Stimulated activated CD4-positive, alpha-beta T cell treated with anti-CD3 and anti-CD28 coated beads, TNF-alpha, amount 100 ng/mL, for 4 hours (primary cell): Measurements from ENCODE around the gene CORO7.

Experiments used
- DNase-seq, 3 experiments: peaks; one replicate each; pipeline ENCODE4 v3.0.0-alpha.2; 2020; ENCODE audit warnings: low read depth in 3 of 3

CORO7 gene

DNA sequence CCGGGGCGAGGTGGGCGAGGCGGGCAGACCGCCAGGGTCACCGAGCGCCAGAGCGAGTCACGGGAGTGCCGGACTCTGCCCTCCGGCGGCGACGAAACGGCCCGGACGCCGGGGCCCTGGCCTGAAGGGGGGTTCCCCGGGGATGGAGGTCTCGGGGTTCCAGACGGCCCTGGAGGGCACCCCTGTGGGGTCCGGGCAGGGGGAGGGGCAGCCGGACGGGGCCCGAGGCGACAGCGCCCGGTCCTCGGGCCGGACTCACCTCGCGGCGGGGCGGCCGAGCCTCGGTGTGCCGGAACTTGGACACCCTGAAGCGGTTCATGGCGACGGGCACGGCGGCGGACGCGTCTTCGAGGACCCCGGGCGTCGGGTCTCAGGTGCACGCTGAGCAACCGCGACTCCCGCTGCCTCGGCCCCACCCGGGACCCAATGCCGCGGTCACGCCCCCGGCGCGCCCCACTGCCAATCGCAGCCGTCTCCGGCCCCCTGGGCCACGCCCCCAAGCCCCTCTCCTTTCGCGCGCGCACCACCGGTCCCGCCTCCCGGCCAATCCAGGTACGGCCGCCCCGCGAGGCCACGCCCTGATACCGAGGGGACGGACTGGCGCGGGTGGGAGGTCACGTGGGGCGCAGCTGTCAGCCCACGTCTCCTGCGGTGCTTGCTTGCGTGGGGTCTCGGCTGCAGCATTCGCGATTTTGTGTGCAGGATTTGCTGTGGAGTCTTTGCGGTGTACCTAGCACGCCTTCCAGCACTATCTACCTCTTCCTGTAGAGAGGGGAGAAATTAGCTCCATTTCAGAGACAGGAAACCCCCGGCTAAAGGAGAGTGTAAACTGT is at the start of gene CORO7:
TSS of gene CORO7 (minus strand) at position 397 of the 833 bp plus-strand sequence. CDS start at position 319, 78 bp downstream.
- DNase-seq, result peak; percentile 98 to 99 (median 99)

DNA sequence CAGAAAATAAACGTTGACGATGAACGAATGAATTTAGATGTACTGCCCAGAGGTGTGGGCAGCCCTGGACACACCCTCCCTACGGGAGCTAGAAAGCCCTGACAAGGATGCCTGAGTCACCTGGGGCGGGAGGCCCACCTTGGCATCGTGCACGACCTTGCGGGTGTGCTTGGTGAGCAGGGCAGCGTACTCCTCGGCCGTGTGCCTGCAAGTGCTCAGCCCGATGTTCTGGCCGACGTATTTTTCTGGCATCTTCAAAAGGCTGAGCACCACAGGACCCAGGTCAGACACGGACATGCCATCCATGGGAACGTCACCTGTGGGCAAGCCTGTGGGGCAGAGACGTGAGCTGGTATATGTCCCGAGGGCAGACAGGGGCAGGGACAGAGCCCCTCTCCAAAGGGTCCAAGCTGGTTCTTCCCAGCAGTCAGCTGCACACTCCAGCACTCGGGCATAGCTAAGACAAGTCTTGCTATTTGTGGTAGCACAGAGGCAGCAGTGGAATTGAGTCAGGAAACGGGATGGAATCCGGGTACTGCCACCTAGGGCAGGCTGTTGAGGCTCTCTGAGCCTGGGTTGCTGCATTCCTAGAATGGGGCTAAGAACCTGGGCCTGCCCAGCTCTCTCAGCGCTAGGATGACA is 47.2 kb upstream of the CORO7 start:
- DNase-seq, result no peak

DNA sequence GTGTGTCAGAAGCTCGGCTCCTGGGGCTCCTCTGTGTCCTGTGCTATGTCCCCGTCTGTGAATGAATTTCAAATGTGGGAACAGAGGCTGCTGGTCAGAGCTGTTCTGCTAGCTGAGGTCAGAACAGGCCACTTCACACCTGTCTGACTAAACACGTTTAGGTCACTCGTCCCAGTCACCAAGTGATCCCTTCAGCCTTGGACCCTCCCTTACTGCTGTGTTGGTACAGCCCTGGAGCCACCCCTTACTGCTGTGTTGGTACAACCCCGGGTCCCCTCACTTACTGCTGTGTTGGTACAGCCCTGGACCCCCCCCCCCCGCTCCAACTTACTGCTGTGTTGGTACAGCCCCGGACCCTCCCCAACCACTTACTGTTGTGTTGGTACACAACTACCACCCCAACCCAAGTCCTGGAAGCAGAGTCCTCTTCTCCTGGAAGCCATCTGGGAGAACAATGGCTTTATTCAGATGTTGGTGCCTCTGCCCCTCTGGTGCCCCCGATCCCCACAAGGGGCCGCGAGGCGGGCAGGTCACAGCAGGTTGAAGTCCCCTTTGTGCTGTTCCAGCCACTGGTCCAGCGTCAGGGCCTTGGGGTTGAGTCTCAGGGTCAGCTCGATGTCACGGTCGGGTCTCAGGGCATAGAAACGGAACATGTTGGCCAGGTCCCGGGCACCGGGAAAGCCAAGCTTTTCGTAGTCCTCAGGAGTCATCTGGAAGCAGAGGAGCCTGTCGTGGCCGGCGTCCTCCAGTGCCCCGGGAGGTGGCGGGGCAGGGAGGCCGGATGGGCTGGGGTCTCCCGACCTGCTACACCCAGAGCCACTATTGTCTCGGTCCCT is 45.1 kb upstream of the CORO7 start:
- no peak for DNase-seq

DNA sequence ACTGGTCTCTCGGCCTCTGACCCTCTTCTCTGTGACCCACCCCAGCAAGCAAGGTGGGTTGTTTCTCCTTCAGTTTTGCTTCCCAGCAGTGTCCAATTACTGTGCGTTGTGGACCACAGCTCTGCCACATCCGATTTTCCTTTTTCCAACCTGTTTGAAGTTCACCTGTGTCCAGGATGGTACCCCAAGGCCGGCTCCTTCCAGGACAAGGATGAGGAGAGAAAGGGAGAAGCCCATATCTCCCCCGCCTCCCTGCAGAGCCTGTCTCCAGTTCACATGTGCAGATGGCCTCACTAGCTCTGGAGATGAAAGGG is 44.5 kb upstream of the CORO7 start:
- no peak for DNase-seq

DNA sequence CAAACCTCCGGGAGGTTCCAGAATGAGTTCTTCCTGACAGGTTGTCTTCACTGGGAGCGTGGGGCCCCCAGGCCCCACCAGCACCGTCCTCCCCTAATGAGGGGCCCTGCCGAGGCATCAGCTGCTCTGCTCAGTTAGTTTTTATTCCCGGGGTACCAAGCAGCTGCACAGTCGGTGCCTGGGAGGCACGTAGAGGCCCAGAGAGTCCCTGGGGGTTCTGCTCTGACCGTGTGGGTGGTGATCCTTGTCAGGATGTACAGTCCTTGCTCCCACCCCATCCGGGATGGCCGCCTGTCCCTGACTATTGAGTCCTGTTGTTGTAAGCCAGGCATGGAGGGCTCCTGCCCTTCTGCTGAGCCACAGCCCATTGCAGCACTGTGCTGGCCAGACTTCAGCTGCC is 39.6 kb upstream of the CORO7 start:
- DNase-seq, result no peak

DNA sequence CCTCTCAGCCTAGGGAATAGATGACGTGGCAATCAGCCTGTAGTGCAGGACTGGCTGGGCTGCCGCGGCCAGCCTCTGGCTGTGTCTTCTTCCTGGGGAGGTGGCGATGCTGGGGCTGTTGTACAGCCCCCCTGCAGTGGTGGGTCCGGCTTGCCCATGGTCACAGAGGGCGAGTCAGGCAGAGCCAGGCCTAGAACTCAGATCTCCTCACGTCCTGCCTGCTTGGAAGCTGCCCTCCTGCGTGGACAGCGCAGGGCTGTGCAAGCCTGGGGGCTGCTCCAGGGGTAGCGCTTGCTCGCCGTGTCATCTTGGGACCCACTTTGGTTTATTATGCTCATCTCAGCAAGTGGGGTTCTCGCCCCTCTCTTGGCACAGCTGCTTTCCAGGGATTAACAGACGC is 38.7 kb upstream of the CORO7 start:
- DNase-seq, result no peak

DNA sequence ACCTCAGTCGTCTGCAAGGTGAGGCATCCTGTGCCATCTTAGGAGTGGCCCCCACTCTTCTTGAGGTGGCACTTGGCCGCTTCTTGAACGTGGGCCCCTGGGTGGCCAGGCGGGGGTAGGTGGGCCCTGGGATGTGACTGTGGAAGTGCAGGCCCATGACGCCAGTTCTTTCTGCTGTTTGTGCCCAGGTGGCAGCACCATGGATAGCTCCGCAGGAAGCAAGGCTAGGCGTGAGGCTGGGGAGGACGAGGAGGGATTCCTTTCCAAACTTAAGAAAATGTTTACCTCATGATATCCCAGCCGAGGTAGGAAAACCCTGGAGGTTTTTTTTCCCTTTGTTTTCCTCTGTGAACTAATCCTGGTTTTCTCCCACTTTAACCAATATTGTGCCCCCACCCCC is 38.2 kb upstream of the CORO7 start:
- no peak for DNase-seq

DNA sequence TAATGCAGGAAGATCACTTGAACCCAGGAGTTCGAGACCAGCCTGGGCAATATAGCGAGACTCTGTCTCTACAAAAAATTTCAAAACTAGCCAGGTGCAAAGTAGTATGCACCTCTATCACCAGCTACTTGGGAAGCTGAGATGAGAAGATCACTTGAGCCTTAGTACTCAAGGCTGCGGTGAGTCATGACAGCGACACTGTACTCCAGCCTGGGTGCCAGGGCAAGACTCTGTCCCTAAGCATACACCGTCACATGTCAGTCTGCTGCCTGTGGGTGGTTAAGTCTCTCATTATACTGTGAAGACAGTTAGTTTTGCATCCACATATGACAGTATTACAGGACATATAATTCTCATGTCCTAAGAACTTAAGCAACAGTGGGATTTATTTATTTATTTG is 36.3 kb upstream of the CORO7 start:
- no peak for DNase-seq

DNA sequence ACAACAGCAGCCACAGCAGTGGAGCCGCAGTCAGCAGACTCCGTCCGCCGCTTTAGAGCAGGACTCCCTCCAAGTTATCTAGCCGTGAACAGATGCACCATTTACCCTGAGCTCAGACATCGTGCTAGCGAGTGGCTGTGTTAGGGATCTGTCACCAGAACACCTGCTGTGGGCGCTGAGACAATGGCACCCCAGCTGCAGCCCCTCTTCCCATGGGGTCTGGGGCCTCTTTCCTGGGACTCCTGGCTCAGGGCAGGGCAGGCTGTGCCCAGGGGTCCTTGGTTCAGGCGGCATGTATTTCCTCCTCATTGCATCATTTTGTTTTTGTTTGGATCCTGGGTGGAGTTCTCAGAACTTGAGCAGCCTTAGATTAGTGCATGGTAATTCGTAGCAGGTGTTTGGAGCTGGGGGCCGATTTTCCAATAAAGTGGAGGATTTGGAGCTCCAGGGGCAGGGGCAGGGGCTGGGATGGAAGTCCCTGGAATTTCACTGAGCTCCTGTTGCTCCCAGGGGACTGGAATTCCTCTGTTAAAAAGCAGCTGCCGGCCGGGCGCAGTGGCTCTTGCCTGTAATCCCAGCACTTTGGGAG is 34.6 kb upstream of the CORO7 start:
- DNase-seq, result no peak

DNA sequence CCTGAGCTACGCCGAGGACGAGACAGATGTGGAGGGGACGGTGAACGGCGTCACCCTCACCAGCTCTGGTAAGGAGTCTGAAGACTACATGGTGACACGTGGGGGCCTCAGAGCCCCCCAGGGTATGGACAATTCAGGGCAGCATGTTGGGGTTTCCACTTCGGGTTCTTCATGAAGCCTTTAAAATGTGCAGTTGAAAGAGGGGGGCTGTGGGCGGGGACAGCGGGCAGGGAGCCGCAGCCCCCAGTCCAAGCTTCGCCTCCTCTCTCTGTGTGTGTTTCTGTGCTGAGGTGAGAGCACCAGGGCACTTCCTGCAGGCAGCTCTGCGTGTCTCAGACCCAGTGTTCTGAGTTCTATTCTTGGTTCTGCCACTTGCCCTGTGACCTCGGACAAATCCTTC is 34.0 kb upstream of the CORO7 start:
- DNase-seq, result no peak

DNA sequence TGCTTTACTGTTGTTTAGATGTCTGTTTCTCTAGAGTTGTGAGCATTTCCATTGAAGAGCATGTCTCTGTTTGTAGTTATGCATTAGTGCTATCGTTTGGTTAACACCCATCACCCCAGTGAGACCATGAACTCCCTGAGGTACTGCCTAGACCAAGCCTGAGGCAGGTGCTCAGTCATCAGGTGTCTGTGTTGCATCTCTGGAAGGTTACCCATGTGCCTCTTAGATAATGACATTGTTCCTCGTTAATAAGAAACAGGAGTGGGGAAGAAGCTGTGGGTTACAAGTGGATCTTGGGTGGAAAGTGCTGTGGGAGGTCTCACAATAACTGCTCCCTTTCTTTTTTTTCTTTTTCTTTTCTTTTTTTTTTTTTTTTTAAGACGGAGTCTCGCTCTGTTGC is 27.6 kb upstream of the CORO7 start:
- DNase-seq, result no peak

DNA sequence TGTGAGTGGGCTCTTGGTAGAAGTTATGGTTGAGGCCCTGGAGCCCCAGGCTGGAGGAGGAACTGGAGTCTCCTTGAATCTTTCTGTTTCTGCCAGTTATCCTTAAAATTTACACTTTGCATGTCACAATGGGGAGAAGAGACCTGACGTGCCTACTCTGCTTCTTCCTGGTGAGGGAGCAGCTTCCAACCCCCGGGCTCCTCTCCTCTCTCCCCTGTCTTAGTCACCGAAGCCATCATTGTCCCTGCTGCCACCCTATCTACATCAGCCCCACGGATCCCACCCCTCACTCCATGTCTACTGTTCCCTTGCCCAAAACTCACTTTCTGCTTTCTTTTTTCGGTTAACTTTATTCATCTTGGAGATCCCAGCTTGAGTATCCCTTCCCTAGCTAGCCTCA is 26.9 kb upstream of the CORO7 start:
- no peak for DNase-seq

DNA sequence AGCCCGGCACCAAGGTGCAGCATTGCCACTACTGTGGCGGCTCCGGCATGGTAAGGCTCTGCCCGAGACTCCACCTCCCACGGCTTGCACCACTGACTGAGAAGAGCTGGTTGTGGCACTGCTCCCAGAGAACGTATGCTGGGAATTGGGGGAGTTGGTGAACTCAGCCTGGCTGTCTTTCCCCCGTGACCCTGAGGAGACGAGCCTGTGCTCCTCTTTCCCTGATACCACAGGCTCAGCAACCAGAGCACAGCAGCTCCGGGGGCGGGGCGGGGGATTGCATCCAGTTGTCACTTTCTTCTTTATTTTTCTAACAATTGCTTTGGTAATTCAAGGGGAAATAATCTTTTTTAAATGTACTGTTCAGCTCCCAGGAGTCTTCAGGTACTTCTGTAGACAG is 26.0 kb upstream of the CORO7 start:
- DNase-seq, result no peak

DNA sequence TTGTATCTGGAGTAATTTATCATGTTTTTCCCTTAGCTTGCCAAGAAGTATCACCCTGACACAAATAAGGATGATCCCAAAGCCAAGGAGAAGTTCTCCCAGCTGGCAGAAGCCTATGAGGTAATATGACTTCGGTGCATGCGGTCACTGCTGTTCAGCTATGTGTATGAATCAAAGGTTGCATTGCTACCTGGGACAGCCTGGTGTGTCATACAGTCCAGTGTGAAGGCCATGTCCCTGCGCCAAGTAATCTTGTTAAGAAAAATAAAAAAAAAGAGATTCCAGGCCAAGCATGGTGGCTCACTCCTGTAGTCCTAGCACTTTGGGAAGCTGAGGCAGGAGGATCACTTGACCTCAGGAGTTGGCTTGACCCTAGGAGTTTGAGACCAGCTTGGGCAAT is 21.0 kb upstream of the CORO7 start:
- no peak for DNase-seq

DNA sequence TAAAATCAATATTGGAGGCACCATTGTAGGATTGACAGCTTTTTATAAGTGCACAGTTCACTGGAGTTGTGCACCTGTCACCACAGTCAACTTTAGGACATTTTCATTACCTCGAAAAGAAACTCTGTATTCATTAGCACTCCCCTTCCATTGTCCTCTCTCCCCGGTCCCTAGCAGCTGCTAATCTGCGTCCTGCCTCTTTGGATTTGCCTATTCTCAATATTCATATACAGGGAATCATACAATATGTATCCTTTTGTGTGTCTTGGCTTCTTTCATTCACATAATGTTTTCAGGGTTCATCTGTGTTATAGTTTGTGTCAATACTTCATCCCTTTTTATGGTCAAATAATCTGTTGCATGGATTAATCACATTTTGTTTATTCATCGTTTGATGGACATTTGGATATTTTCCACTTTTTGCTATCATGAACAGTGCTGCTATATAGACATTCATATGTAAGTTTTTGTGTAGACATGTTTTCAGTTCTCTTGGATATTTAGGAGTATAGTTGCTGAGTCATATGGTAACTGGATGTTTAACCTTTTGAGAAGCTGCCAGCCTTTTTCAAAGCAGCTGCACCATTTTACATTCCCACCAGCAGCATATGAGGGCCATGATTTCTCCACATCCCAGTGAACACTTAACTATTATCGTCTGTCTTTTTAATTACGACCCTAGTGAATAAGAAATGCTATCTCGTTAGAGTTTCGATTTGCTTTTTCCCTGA is 19.1 kb upstream of the CORO7 start:
- DNase-seq, result no peak

DNA sequence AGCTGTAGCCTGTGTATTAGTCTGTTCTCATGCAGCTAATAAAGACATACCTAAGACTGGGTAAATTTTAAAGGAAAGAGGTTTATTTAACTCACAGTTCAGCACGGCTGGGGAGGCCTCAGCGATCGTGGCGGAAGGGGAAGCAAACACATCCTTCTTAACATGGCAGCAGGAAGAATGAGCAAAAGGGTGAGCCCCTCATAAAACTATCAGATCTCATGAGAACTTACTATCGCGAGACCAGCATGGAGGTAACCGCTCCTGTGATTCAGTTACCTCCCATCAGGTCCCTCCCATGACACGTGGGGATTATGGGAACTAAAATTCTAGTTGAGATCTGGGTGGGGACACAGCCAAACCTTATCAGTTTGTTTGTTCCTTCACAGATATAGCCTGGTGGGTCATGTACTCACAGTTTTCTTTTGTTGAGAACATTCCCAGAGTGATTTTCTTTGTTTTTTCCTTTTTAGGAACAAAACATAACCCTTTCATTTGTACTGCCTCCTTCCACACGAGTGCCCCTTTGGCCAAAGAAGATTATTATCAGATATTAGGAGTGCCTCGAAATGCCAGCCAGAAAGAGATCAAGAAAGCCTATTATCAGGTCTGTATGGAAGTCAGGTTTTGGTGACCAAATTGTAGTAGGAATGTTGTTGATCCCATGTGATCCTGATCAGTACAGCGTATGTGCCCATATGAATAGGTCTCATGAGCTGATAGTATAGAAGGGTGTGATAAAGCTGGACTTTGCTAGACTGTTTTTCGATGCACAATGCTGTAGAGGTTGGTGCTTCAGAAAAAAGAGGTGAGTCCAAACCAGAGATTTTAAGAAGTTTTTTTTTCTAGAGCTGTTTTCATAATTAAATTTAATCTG is 17.8 kb upstream of the CORO7 start:
- DNase-seq, result no peak

DNA sequence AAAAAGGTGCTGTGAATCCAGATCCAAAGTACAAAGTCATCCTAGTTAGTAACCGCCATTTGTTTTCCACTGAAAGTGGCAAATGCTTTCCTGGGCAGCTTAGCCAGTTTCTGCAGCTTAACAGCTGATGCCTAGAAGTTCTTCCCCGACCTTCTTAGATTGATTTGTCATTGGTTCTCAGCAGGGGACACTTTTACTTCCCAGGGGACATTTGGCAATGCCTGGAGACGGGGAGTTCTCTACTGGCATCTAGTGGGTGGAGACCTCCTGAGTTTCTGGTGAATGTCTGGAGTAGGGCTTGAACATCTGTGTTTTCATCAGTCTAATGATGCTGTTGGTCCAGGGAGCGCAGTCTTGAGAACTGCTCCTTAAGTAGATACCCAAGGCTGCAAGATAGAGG is 16.8 kb upstream of the CORO7 start:
- no peak for DNase-seq

DNA sequence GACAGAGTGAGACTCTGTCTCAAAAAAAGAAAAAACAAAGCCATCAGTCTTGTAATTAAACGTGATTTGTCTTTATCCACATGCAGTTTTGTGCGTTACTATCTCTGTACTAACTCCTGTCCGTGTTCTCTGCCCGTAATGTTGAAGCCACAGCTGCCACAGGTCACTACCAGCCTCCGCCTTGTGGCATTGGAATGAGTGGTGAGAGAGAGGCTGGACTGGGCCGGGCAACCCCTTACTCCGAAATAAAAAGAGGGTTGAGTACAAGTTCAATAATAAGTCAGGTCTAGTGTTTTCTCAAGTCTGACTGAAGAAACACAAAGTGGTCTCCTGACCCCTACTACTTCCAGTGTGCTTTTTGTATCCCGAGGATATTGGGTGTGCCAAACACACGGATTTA is 14.6 kb upstream of the CORO7 start:
- no peak for DNase-seq

DNA sequence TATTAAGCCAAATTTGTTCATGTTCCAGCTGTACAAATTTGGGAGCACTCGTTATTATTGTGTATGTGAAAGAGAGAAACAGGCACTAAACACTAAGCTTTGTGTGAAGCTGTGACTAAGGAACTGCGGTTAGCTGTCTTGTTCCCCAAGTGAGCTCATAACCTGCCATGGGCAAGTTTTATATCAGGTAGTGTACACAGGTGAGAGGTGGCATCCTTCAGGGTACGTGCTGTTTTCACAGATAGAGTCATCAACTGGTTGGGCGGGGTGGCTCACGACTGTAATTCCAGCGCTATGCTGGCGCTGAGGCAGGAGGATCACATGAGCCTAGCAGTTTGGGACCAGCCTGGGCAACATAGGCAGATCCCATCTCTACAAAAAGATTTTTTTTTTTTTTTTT is 12.1 kb upstream of the CORO7 start:
- no peak for DNase-seq

DNA sequence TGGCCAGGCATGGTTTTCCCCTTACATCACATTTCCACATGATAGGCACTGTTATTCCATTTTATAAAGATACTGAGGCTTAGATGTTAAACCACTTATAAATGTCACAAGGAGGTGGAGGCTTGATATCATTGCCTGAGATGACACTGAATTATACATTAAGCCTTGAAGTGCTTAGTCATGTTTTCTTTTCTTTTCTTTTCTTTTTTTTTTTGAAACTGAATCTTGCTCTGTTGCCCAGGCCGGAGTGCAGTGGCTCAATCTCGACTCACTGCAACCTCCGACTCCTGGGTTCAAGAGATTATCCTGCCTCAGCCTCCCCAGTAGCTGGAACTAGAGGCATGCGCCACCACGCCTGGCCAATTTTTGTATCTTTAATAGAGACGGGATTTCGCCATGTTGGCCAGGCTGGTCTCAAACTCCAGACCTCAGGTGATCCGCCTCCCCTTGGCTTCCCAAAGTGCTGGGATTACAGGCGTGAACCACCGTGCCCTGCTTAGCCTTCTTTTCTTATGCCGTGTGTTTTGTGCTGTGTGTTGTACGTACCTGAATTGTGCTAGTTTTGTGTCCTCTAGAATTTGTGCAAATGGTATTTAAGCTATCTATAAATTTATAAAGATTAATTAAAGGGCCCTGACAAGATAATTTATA is 10.5 kb upstream of the CORO7 start:
- no peak for DNase-seq
